Measurements from ENCODE around the gene ARID1B. TPM values are rescaled to one million over a fixed set of nuclear protein-coding genes. Genes with fewer than 3 reads are reported as not detected.

The ARID1B gene
- total RNA-seq, 4 donors from 2014 or later = 25.2 to 103 (median 59.5) TPM

DNA sequence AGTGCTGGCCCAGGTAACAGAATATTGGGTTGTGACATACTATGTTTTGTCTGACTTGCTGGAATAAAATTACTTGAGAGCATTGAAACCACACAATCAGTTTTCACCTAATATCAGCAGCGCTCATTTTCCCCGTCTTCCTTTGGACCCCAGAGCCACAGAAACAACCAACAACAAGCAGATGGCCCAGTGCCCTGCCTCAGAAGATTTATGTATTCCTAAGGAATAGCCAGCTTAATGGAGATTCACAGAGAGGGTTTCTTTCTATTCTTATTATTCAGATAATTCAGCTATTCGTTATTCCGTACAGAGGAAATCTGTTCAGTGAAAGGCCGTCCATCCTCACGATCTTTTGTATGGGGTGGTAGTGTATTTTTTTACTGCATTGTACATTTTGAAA is 391.3 kb downstream of the ARID1B start:
- no peak for DNase-seq
- no peaks in the 10 kb centered on the region for H3K27me3 ChIP-seq
- TF ChIP-seq, protein P1, sequence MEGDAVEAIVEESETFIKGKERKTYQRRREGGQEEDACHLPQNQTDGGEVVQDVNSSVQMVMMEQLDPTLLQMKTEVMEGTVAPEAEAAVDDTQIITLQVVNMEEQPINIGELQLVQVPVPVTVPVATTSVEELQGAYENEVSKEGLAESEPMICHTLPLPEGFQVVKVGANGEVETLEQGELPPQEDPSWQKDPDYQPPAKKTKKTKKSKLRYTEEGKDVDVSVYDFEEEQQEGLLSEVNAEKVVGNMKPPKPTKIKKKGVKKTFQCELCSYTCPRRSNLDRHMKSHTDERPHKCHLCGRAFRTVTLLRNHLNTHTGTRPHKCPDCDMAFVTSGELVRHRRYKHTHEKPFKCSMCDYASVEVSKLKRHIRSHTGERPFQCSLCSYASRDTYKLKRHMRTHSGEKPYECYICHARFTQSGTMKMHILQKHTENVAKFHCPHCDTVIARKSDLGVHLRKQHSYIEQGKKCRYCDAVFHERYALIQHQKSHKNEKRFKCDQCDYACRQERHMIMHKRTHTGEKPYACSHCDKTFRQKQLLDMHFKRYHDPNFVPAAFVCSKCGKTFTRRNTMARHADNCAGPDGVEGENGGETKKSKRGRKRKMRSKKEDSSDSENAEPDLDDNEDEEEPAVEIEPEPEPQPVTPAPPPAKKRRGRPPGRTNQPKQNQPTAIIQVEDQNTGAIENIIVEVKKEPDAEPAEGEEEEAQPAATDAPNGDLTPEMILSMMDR (IDR thresholded peaks at IDR 0.05) = no peak
- TF ChIP-seq POLR2A (IDR thresholded peaks at IDR 0.05) = no peak
- no peak overlapping the region for H3K27ac ChIP-seq
- H3K9me3 ChIP-seq = no peaks in the 10 kb centered on the region
- no peak overlapping the region for H3K4me3 ChIP-seq
- peaks cover 0 to 52% (median 3%) of the 10 kb centered on the region in 3 donors for H3K36me3 ChIP-seq
- H3K4me1 ChIP-seq = no peaks in the 10 kb centered on the region
- 92 to 96% methylated on average over 6 of the region's 6 CpGs for WGBS, 2 donors
- intact Hi-C loops (cut with DNase I) = no loop called here

DNA sequence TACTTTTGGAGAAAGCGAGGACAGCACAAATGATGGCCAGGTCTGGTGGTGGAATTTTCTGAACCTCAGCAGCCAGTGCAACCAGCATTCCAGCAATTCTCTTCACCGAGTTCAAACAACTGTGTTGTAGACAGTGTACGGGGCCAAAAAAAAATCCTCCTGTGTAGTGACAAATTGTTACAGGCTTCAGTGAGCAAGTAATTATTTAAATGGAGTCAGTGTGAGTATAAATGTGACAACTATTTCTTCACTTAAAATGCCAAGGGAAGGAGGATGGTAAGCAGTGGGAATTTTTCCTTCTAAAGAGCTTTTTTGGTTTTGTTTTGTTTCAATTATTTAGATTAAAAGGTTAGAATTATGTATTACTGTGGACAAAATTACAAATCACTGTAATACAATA is 392.0 kb downstream of the ARID1B start:
- WGBS, 2 donors = 67 to 82% methylated on average over 3 of the region's 3 CpGs
- no peaks in the 10 kb centered on the region for H3K27me3 ChIP-seq
- no peak overlapping the region for H3K27ac ChIP-seq
- H3K4me1 ChIP-seq = no peaks in the 10 kb centered on the region
- peaks cover 0 to 59% (median 3%) of the 10 kb centered on the region in 3 donors for H3K36me3 ChIP-seq
- no peaks in the 10 kb centered on the region for H3K9me3 ChIP-seq
- TF ChIP-seq, protein P1 (IDR thresholded peaks at IDR 0.05) = no peak
- TF ChIP-seq POLR2A (IDR thresholded peaks at IDR 0.05) = no peak
- H3K4me3 ChIP-seq = no peak overlapping the region
- intact Hi-C loops (cut with DNase I) = no loop called here
- DNase-seq = no peak

DNA sequence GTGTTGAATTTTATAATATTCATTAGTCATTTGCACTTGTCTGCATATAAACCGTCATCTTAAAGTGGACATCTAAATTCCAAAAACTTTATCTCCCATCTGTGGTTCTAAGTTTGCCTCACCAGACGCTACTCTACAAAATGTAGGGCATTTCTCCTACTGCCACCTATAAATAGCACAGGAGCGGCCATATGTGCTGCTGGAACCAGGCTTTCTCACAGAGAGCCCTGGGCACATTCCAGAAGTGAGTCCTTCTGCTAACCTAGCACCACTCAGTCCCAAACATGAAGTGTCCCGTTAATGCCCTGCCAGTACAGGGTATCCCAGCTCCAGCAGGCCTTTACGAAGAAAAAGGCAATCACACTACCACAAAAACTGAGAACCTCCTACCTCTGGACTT is 392.5 kb downstream of the ARID1B start:
- Histone ChIP-seq H3K27me3 (no peaks in the 10 kb centered on the region), H3K36me3 (peaks cover 0 to 64% (median 3%) of the 10 kb centered on the region in 3 donors), H3K27ac (no peak overlapping the region), H3K4me1 (no peaks in the 10 kb centered on the region), H3K9me3 (no peaks in the 10 kb centered on the region), H3K4me3 (no peak overlapping the region)
- intact Hi-C loops (cut with DNase I) = no loop called here
- 83 to 88% methylated on average over 3 to 5 of the region's 5 CpGs for WGBS, 2 donors
- no peak for TF ChIP-seq POLR2A (IDR thresholded peaks at IDR 0.05)
- TF ChIP-seq, protein P1 (IDR thresholded peaks at IDR 0.05) = no peak
- no peak for DNase-seq

DNA sequence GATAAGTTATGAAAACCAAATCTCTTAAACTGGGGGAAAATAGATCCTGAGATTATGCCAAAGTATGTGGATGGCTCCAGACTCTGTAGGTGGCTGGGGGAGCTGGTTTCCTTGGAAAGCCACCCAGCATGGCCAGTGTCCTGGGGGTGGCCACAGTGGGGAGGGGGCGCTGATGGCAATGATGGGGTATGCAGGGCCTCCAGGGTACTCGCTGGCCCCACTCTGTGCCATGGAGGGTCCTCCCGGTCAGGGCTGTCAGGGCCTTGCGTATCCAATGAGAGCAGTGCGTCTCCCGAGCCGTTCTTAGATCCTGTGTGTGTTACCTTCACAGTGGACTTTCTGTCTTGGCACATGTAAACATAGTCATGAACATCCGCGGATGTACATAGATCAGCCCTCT is 393.4 kb downstream of the ARID1B start:
- 93 to 95% methylated on average over 8 to 9 of the region's 9 CpGs for WGBS, 2 donors
- Histone ChIP-seq H3K36me3 (peaks cover 0 to 63% (median 3%) of the 10 kb centered on the region in 3 donors), H3K27me3 (no peaks in the 10 kb centered on the region), H3K9me3 (no peaks in the 10 kb centered on the region), H3K27ac (no peak overlapping the region), H3K4me1 (no peaks in the 10 kb centered on the region), H3K4me3 (no peak overlapping the region)
- intact Hi-C loops (cut with DNase I) = no loop called here
- no peak for DNase-seq
- TF ChIP-seq, protein P1 (IDR thresholded peaks at IDR 0.05) = no peak
- no peak for TF ChIP-seq POLR2A (IDR thresholded peaks at IDR 0.05)

DNA sequence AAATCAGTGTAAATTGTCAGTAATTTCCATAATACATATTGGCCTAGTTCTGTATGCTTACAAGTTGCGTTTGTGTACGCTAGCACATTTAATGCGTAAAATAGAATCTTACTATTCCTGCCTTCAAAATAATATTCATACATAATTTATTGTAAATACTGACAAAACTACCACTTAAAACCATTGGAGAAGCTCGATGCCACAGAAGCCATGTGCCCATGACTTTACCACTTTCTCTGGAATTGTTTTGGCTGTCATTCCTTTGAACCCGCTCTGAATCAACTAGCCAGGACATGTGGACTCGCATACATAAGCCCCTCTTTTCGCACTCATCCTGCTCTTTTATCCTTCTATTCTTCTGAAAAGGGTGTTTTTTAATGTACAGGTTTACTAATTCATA is 394.6 kb downstream of the ARID1B start:
- no peaks in the 10 kb centered on the region for H3K4me1 ChIP-seq
- intact Hi-C loops (cut with DNase I) = no loop called here
- 85 to 94% methylated on average over 7 of the region's 7 CpGs for WGBS, 2 donors
- H3K36me3 ChIP-seq = peaks cover 0 to 57% (median 1%) of the 10 kb centered on the region in 3 donors
- no peak overlapping the region for H3K4me3 ChIP-seq
- TF ChIP-seq POLR2A (IDR thresholded peaks at IDR 0.05) = no peak
- TF ChIP-seq, protein P1 (IDR thresholded peaks at IDR 0.05) = no peak
- H3K9me3 ChIP-seq = no peaks in the 10 kb centered on the region
- DNase-seq = no peak
- H3K27ac ChIP-seq = no peak overlapping the region
- H3K27me3 ChIP-seq = no peaks in the 10 kb centered on the region
